Cerebellar nuclear complex (tissue), 1 donor: ENCODE measurements around the gene ZP2.
"Not testable (repeated sequence)": the region's sequence is repeated elsewhere in the genome, so short reads cannot be mapped to it uniquely, and the experiment has no call there.

Experiments used
- DNase-seq, 2 experiments: peaks; one replicate each; lab custom pipeline; 2025; lab: John Stamatoyannopoulos, UW

Gene ZP2

GRCh38 chr16:21172650-21173049, 38.7 kb downstream of the ZP2 start:
- no peak for DNase-seq

DNA sequence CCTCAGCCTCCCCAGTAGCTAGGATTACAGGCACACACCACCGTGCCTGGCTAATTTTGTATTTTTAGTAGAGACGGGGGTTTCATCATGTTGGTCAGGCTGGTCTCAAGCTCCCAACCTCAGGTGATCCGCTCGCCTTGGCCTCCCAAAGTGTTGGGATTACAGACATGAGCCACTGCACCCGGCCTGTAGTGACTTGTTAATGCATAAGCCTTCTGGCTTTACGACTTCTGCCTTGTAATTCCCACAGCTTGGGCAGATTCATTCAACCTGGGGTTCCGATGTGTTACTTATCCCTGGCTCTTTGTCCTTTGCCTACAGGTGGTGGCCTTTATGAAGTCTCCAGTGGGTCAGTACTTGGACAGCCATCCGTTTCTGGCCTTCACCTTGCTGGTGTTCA, 41.3 kb downstream of the ZP2 start:
- not testable (repeated sequence) for DNase-seq

DNA sequence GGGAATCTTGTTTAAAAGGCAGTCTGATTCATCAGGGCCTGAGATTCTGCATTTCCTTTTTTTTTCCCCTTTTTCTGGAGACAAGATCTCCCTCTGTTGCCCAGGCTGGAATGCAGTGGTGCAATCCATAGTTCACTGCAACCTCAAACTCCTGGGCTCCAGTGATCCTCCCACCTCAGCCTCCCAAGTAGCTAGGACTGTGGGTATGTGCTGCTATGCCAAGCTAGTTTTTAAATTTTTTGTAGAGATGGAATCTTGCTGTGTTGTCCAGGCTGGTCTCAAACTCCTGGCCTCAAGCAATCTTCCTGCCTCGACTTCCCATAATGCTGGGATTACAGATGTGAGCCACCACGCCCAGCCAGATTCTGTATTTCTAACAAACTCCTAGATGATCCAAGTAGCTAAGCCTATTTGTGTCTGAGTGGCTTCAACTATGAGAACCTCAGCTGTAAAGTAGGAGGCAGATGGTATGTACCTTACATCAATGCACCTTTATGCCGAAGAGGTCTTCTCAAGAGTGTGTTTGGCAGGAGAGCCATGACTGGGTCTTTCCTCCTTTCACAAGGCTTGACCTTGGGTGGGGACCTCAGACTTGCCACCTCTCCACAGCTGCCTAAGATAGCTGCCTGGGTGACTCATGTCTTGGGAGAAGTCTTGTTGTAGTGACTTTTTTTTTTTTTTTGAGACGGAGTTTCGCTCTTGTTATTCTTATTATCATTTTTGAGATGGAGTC, 42.0 kb downstream of the ZP2 start:
- DNase-seq: no peak

DNA sequence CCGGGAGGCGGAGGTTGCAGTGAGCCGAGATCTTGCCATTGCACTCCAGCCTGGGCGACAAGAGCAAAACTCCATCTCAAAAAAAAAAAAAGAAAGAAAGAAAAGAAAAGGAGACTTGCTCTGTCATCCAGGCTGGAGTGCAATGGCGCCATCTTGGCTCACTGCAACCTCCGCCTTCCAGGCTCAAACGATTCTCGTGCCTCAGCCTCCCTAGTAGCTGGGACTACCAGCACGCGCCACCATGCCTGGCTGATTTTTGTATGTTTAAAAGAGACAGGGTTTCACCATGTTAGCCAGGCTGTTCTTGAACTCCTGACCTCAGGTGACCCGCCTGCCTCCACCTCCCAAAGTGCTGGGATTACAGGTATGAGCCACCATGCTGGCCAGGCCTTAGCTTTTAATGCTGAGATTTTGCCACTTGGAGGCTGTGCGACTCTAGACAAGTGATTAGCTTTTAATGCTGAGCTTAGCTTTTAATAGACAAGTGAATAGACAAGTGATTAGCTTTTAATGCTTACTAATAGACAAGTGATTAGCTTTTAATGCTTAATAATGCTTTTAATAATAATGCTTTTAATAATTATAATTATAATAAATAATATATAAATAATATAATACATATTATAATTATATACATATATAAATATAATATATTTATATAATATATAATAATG, 43.3 kb downstream of the ZP2 start:
- DNase-seq: no peak

DNA sequence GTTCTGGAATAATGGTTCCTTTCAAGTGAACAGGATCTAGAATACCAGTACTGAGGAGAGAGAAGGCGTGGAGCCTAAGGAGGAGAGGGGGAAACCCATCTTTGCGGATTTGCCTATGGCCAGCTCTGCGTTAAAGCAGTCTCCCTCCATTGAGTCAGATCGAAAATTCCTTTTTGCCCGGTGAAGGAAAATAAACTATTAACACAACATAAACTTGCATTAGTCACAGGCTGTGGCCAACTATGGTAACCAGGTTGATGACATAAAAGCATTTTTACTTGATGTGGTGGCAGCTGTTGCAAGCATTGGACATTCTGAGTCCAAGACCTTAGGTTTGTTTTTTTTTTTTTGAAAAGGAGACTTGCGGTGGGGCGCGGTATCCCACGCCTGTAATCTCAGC, 44.0 kb downstream of the ZP2 start:
- DNase-seq: no peak

DNA sequence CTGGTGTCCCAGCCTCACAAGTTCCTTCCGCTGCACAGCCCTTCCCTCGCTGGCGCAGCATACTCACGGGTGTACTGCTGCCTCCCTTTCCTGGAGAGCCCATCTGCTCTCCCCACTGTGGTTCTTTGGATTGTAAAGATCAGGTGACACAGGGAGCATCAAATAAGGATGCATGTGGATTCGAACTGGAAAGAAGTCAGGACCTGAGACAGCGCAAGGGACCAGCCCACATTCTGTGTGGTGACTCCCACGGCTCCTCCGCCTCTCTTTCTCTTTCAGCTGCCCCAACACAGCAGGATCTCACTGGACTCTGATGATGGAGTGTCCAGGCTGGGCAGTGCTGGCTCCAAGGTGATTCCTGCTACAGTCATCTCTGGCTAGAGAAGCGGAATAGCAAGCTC, 44.8 kb downstream of the ZP2 start:
- DNase-seq: peak; percentile 58 to 71

DNA sequence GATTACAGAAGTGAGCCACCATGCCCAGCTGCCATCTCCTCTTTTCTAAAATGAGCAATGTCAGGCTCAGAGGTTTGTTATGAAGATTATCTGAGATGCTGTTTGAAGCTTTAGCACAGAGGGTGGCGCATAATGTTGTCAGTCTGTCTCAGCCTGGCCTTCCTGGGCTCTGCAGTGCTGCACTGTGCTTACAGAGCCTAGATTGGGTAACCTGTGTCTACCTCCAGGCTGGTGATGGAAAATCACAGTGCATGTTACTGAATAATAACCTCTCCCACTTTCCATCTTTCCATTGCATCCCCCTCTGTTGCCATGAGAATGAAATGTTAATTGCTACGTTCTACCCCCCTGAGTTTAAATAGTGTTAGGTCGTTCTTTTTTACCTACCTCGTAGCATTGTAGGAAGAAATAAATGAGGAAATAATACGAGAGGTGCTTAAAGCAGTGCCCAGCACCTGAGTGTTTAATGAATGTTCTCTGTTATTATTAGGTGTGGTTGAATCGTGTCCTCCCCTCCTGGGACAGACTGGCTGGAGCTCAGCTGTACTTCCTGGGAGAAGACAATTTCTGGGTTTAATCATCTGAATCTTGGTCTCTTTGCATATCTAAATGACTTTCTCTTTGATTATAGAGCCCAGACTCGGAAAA, 46.7 kb downstream of the ZP2 start:
- DNase-seq: no peak

GRCh38 chr16:21163576-21163975, 47.8 kb downstream of the ZP2 start:
- DNase-seq: no peak

DNA sequence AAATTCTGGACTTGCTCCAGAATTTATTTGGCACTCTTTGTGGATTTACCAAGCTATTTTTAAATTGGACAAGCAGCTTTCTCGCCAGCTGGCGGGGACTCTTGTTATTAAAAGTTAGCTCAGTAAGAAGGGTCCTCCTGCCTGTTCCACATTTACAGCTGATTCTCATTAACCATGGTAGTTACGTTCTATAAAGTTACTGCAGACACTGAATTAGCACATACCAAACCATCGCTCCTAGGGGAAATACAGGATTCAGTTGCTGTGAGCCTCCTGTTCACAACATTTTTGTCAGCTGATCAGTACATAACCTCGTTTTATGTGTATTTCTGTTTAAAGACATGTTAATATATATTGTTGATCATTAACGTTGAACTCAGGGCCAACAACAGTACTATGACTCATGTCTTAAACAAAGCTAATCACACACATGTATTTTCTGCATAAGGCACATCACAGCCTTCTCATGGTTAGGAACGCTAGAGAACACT, 48.7 kb downstream of the ZP2 start:
- DNase-seq: peak; percentile 24 to 29

DNA sequence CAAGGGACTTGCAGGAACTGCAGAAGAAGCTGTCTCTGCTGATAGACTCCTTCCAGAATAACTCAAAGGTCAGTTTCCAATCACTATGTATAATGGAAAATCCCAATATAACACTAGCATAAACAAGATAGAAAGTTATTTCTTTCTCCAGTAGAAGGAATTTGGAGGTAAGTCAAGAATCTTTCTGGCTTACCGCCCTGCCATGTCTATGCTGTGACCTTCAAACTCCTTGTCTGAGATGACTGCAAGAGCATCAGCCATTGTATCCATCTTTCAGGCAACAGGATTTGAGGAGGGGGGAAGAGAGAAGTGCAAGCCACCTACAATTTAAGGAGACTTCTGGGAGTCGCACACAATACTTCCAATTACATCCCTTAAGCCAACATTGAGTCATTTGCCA, 50.2 kb downstream of the ZP2 start:
- DNase-seq: no peak

DNA sequence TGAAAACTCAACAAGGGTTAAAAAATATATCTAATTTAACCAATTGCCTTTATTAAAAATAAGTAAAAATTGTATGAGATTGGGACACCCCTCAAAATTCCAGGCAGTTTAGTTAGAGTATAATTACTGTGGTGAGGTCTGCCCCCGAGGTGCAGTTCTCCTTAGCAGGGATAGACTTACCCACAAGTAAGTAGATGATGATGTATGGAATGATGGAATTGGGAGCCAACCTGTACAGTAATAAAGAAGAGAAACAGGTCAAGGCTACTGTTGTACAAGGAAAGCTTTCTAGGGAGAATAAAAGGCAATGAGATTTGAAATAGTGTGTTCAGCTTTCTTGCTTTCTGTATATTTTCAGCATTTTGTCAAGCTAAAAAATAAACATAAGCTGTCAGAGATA, 51.1 kb downstream of the ZP2 start:
- DNase-seq: no peak

DNA sequence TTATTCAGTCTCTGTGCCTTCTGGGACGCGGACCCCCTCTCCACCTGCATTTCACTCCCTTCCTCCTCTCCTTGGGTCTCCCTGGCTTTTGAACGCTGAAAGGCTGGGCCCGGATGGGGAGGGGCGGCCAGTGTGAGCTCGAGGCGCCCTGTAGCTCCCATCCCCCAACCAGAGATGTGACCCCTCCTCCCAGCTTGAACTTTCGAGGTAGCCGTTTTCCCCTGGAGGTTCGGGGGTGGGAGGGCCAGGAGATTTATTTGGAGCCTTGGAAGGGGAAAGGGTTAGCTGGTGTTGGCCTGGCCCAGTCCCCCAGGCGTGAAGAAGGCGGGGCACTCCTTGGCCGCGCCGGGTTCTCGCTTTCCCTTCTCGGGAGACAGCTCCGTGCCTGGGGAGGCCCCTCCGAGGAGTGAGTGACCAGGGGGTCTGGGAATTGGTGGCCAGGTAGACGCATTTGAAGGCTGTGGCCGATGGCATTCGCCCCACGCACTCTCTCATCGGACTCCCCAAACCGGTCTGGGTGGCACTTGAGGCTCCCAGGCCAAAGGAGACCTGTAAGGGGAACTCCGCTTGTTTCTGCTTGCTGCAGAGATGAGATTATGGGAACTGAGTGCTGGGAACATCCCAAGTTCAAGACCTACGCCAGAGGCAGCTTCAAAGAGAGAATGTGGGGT, 52.0 kb downstream of the ZP2 start:
- DNase-seq: no peak

GRCh38 chr16:21158208-21159110, 52.9 kb downstream of the ZP2 start, which contains the start of gene LDAF1:
TSS of gene LDAF1 (plus strand) at chr16:21158674. CDS start at chr16:21161183, 2,509 bp downstream.
- DNase-seq: peak in 1 of 2 experiments; percentile 57

- no peak for DNase-seq
Measured at GRCh38 chr16:21157632-21158031, 53.7 kb downstream of the ZP2 start.

DNA sequence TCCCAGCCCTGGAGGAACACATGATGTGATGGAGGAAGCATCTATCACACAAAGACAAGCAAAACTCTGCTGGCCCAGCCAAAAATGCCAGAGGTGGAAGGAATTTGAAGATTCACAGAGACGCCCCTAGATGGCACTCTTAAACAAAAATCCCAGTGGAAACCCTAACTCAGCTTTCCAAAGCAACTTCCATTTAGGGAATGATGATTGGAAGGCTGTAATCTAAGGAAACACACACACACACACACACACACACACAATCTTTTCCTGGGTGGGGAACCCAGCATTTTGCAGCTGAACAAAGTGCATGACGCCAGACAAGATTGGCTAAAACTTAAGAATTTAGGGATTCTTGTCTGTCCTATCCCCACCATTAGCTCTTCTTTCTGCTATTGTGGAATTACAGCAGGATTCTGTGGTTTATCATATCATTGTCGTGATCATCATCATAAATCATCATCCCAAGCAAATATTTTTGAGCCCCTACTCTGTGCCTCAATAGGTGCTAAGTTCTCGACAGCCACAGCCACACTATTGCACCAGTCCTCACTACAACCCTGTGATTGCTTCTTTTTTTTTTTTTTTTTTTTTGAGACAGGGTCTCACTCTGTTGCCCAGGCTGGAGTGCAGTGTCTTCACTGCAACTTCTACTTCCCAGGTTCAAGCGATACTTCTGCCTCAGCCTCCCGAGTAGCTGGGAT, 54.5 kb downstream of the ZP2 start:
- DNase-seq: peak in 1 of 2 experiments; percentile 62

- DNase-seq: not testable (repeated sequence)
Measured at GRCh38 chr16:21156011-21156410, 55.4 kb downstream of the ZP2 start.

- DNase-seq: not testable (repeated sequence)
Measured at GRCh38 chr16:21153124-21153729, 58.1 kb downstream of the ZP2 start.

GRCh38 chr16:21152160-21153030, 59.0 kb downstream of the ZP2 start:
- DNase-seq: not testable (repeated sequence)

GRCh38 chr16:21150375-21151001, 60.9 kb downstream of the ZP2 start, which contains the start of gene DNAH3:
TSS of gene DNAH3 (minus strand) at chr16:21150846. CDS start at chr16:21150319, 527 bp downstream.
- no peak for DNase-seq
